AG10803 (cell line): ENCODE data around the gene EXOC7.

Experiments used
- DNase-seq: peaks from one replicate; pipeline ENCODE4 v3.0.0; 2010; ENCODE audit warnings: low read depth
- H3K4me3 ChIP-seq: 2 replicates; pipeline ENCODE4 v1.5.1; 2011; ENCODE audit warnings: mild to moderate bottlenecking, low read length, control low read depth
- CTCF ChIP-seq: conservative IDR thresholded peaks from 2 replicates; pipeline ENCODE4 v1.5.1; 2011; ENCODE audit warnings: mild to moderate bottlenecking, low read length, control low read depth, inconsistent platforms

EXOC7 gene

GRCh38 chr17:76131692-76132573 lies 28.3 kb upstream of the EXOC7 start:
- no peak overlapping the region for H3K4me3 ChIP-seq
- TF ChIP-seq CTCF: no peak
- no peak for DNase-seq

GRCh38 chr17:76131051-76131691 lies 27.6 kb upstream of the EXOC7 start:
- H3K4me3 ChIP-seq: no peak overlapping the region
- TF ChIP-seq CTCF: no peak
- no peak for DNase-seq

GRCh38 chr17:76130473-76130872 lies 26.9 kb upstream of the EXOC7 start:
- no peak for DNase-seq
- no peak for TF ChIP-seq CTCF
- H3K4me3 ChIP-seq: no peak overlapping the region

GRCh38 chr17:76125922-76126321 lies 22.3 kb upstream of the EXOC7 start:
- H3K4me3 ChIP-seq: no peak overlapping the region
- no peak for DNase-seq
- TF ChIP-seq CTCF: no peak

GRCh38 chr17:76125391-76125675 lies 21.7 kb upstream of the EXOC7 start:
- no peak for TF ChIP-seq CTCF
- H3K4me3 ChIP-seq: no peak overlapping the region
- DNase-seq: no peak

GRCh38 chr17:76124582-76125390 lies 21.2 kb upstream of the EXOC7 start:
- DNase-seq: no peak
- peak; percentile 33 for TF ChIP-seq CTCF
- no peak overlapping the region for H3K4me3 ChIP-seq
